HG02943 (cell line): ENCODE results near the gene BRI3.

Experiments used
- ATAC-seq: cut with Tn5 transposase; IDR thresholded peaks from one replicate; pipeline ENCODE4 v1.9.1; 2021; ENCODE audit warnings: mild to moderate bottlenecking, low read depth, moderate library complexity; ENCODE audit not compliant: unreplicated experiment

BRI3 gene

DNA sequence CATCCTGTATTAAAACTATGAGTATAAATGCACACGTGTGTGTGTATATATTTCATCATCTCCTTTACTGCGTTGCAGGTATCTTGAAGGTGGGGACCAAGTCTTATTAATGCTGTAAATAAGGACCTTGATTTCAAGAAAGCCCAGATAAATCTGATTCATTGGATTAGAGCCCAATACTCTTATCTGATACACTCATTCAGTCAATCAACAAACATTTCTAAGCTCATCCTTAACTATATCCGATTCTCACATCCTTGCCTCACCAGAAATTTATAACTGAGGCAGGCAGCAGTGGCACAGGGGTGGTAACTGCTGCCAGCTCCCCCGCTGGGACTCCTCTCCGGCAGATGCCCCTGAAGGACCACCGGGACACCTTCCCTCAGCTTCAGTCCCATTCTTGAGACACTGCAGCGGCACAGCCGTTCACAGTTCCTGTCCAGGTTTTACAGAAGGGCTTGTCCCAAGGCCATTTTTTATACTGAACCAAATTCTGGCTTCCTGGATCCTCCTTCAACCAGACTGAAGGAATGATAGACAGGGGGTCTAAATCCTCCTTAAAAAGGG lies 54.0 kb downstream of the BRI3 start:
- ATAC-seq, result no peak

GRCh38 chr7:98338441-98338840 lies 57.0 kb downstream of the BRI3 start:
- ATAC-seq, result no peak

- no peak for ATAC-seq
Observed at GRCh38 chr7:98339043-98339442, 57.6 kb downstream of the BRI3 start.

DNA sequence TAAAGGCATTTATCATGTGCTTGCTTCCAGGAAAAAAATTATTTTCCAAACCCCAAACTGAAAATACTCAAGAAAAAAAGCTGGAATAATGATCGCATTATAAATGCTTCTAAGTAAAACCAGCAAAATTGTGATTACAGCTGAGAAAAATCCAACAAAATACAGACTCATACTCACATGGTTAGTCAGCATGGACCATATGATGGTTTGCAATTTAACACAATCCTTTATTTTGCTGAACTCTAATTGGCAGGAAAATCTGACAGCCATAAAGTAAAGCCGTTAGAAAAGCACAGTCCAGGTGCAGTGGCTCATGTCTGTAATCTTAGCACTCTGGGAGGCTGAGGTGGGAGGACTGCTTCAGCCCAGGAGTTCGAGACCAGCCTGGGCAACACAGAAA lies 59.6 kb downstream of the BRI3 start:
- no peak for ATAC-seq
